ENCODE measurements around the gene USP49.

USP49 gene

DNA sequence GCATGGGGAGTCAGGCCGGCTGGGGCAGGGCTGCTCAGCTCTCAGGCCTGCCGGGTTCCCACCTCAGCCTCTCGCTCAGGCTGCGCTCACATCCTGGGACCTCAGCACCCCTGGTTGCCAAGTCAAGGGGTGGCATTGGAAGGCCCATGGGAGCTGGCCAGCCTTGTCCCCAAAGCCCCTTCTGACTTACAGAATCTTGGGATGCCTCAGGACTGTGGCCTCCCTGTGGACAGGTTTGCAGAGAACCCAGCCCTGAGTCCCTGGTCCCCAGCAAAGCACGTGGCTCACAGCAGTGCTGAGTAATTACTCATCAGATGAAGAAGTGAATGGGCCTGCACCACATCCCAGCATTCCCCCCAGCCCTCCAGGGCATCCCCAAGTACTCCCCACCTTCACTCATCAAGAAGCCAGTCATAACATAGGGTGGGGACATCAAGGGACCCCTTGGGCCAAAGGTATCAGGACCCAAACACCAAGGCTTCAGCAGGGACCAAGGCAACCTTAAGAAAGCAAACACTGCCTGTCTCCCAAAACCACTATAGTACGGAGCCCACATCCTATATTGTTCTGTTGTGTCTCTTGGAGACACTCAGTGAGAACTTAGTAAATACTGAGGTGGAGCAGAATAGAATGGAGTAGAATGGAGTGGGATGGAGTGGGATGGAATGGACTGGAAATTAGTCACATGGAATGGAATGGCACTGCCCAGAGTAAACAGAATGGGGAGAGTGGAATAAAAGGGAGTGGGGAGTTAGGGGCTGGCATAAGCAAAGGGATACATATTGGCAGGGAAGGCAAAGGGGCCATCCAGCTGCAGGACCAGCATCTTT, 151.6 kb downstream of the USP49 start:
- H3K27ac Mint-ChIP-seq, result no peak overlapping the region
- no peak overlapping the region for H3K4me3 Mint-ChIP-seq
- ATAC-seq, result no peak
- H3K27me3 Mint-ChIP-seq, result no peaks in the 10 kb centered on the region
- no peaks in the 10 kb centered on the region for H3K9me3 Mint-ChIP-seq
- DNase-seq, result no peak
- no peaks in the 10 kb centered on the region for H3K4me1 Mint-ChIP-seq
- no peaks in the 10 kb centered on the region for H3K36me3 Mint-ChIP-seq (ENCODE audit: low read depth)

DNA sequence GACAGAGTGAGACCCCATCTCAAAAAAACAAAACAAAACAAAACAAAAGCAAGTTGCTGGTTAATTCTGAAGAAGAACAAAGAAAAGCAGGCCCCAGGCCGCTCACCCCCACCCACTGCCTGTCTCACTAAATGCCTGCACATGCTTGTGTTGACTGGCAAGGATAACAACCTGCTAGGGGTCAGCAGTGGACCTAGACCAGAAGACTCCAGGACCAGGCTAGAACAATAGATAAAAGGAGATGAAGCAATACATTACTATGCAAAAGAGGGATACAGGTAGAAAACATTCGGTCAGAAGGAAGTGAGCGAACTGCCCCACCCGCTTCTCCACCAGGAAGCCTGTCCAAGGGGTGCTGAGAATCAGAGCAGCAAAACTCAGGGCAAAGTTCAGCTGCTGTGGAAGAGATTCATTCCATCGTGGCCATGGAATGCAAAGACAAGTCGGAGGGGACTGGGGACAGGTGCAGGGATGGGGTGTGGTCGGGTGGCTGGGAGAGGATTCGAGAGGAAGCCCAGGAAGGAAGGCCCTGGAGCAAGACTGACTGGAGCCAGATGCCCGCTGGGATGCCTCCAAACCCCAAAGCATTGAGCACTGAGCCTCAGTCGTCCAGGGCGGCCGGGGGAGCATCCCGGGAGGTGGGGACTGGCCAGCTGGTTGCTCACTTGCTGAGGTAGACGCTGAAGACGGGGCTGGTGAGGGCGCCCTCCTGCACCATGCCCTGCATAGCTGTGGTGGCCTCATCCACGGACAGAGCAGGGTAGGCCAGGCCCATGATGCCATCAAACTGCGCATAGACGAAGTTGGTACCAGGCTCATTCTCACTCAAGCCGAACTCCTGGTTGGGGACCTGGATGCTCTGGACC, 153.3 kb downstream of the USP49 start:
- Mint-ChIP-seq H3K36me3 (ENCODE audit: low read depth) (no peaks in the 10 kb centered on the region), H3K27me3 (no peaks in the 10 kb centered on the region), H3K4me3 (no peak overlapping the region), H3K4me1 (no peaks in the 10 kb centered on the region), H3K27ac (no peak overlapping the region), H3K9me3 (no peaks in the 10 kb centered on the region)
- ATAC-seq (no peak), DNase-seq (no peak)

DNA sequence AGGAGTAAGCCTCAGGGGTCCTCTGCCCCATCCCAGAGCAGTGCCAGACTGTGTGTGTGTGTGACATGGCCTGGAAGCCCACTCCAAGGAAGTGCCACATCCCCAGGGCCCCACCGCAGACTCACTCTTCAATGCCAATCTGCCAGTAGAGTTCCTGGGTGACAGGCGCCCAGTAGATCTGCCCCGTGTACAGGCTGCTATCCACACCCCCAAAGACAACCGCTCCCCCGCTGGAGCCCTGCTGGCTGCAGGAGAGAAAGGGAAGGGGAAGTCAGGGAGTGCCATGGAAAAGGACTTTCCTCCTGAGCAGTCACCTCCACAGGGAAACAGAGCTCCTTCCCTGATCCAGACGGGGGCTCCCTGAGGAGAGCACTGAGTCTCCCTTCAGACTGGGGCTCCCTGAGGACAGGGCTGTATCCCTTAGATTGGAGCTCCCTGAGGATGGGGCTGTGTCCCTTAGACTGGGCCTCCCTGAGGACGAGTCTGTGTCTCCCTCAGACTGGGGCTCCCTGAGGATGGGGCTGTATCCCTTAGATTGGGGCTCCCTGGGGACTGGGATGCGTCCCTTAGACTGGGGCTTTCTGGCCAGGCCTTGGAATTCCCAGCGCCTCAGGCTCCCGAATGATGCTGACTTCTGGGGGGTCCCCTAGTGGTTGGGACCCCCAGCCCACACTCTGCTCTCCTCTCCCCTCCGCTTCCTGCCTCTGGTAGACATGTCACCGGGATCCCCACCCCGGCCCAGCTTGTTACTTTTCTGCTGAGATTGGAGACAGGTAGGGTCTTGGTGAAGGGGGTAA, 154.6 kb downstream of the USP49 start:
- no peak overlapping the region for H3K27ac Mint-ChIP-seq
- H3K4me3 Mint-ChIP-seq, result no peak overlapping the region
- H3K9me3 Mint-ChIP-seq, result no peaks in the 10 kb centered on the region
- H3K4me1 Mint-ChIP-seq, result no peaks in the 10 kb centered on the region
- H3K27me3 Mint-ChIP-seq, result no peaks in the 10 kb centered on the region
- DNase-seq (no peak), ATAC-seq (no peak)
- no peaks in the 10 kb centered on the region for H3K36me3 Mint-ChIP-seq (ENCODE audit: low read depth)
